Central memory CD4-positive, alpha-beta T cell (primary cell): ENCODE data around the gene SRRT.

Experiments used
- DNase-seq: peaks from one replicate; pipeline ENCODE4 v3.0.0; 2022

Gene SRRT

DNA sequence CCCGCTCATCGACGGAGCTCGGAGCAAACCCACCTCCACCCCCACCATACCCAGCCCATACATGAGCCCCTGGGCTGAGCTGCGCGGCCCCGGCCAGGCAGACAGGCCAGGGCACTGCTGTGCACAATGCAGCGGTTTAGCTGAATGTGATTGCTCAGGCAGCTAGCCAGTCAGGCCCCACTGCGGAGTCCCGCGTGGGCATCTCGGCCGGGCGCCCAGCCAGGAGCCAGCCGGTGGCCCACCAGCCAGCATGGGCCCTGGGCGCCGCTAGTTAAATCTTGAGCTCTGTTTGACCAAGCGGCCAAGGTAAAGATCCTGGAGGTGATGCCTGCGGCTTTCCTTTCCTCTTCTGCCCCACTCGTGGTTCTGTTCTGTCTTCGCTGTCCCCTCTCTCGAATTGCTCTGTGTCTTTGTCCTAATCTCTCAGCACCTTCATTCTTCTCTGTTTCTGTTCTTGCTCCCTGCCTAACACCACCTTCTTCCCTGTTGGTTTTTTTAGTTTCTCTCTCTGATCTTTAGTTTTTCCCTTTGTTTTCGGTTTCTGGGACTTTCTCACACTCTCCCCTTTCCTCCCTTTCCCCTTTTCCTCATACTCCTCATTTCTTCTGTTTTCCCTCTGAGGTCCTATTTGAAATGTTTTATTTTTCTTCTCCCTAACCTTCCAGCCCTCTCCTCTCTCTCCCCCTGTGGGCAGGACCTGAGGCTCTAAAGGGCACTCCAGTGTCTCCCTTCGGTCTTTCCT, 8.1 kb downstream of the SRRT start:
- no peak for DNase-seq

DNA sequence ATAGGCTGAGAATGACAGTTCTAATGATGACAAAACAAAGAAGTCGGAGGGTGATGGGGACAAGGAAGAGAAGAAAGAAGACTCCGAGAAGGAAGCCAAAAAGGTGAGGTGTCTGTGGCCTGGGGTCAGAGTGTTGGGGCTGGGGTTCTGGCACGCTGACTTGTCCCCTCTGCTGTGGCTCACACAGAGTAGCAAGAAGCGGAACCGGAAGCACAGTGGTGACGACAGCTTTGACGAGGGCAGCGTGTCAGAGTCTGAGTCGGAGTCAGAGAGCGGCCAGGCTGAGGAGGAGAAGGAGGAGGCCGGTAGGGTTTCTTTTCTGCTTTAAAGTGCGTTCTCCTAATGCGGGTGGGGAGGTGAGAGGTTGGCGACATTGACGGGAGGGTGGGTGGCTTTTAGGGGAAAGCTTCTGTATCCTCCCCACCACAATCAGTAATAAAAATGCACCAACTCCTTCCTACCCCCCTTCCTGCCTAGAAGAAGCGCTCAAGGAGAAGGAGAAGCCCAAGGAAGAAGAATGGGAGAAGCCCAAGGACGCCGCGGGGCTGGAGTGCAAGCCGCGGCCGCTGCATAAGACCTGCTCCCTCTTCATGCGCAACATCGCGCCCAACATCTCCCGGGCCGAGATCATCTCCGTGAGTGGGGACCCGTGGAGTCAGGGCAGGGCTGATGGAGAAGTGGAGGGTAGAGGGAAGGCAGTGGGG, 10.0 kb downstream of the SRRT start:
- DNase-seq = peak; percentile 63

DNA sequence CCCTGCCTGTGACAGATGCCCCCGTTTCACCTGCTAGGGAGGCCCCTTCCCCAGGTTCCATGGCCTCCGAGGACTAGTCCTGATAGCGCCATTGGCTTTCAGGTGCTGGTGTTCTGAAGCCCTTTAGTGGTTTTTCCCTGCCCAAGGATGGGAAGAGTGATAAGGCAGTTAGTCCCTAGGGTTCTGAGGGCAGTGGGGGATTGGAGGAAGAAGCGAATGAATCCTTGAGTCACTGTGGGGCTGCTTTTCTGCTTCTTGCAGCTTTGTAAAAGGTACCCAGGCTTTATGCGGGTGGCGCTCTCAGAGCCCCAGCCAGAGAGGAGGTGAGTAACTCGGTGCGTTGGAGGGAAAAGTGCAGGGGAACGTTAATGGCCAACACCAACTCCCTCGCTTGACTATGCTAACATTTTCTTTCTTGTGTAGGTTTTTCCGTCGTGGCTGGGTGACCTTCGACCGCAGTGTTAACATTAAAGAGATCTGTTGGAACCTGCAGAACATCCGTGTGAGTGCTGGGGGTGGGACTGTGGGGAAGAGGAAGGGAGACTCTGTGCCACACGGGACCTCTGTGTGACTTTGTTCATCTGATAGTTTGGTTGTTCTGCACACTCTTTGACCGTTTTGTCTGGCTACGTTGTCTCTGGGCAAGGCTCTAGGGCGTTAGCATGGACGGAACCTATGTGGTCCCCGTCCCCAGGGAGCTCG, 10.7 kb downstream of the SRRT start:
- no peak for DNase-seq

DNA sequence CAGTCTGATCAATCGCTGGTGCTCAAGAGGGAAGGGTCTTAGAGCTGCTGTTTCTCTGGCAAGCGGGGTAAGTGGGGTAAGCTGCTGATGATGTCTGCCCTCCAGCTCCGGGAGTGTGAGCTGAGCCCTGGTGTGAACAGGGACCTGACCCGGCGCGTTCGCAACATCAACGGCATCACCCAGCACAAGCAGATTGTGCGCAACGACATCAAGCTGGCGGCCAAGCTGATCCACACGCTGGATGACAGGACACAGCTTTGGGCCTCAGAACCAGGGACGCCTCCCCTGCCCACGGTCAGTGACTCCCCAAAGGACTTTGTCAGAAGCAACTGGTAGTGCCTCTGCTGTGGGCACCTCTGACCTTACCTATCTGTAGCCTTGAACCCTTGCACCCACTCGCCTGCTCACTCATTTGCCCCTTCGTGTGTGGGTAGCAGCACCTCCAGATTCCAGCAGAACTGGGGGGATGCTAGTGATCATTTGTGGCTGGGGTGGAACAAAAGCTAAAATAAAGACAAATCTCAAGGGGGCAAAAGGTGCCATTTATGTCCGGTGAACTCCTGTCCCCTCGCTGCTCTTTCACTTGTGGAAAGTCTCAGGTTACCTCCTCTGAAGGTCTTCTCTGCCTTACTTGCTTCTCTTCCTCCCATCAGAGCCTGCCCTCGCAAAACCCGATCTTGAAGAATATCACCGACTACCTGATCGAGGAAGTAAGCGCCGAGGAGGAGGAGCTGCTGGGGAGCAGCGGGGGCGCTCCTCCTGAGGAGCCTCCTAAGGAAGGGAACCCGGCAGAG, 11.4 kb downstream of the SRRT start:
- DNase-seq = no peak

DNA sequence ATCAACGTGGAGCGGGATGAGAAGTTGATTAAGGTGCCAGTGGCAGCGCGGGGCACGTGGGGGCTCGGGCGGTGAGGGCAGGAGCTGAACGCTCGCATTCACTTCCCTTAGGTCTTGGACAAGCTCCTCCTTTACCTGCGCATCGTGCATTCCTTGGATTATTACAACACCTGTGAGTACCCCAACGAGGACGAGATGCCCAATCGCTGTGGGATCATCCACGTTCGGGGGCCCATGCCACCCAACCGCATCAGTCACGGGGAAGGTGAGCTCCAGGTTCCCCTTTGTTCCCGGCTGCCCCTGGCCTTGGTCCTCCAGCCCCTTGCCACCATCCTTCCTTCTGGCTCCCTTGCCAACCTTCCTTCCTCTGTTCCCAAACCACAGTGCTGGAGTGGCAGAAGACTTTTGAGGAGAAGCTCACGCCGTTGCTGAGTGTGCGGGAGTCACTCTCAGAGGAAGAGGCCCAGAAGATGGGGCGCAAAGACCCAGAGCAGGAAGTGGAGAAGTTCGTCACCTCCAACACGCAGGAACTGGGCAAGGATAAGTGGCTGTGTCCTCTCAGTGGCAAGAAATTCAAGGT, 12.1 kb downstream of the SRRT start:
- DNase-seq = peak; percentile 33

DNA sequence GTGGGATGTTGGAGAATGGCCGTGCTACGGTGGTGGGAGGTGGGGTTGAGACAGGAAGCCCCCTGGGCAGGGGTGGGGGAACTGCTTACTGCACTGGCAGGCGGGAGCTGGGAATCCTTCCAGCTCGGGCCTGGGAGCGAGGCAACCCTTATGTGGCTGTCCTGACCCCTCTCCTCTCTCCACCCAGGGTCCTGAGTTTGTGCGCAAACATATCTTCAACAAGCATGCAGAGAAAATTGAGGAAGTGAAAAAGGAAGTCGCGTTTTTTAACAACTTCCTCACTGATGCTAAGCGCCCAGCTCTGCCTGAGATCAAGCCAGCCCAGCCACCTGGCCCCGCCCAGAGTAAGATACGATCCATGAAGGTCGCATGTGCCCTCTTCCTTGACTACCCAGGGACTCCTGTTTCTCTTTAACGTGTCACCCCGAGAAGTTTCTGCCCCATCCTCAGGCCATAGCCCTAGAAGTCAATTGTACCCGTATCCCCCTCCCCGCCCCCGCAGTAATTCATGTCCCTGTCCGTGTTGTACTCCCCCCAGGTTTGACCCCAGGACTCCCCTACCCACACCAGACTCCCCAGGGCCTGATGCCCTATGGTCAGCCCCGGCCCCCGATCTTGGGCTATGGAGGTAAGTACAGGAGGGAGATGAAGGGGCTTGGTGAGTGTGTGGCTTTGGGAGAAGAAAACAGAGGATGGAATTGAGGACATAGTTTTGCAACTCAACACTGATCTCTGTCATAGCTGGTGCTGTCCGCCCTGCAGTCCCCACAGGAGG, 12.8 kb downstream of the SRRT start:
- DNase-seq = peak; percentile 69

DNA sequence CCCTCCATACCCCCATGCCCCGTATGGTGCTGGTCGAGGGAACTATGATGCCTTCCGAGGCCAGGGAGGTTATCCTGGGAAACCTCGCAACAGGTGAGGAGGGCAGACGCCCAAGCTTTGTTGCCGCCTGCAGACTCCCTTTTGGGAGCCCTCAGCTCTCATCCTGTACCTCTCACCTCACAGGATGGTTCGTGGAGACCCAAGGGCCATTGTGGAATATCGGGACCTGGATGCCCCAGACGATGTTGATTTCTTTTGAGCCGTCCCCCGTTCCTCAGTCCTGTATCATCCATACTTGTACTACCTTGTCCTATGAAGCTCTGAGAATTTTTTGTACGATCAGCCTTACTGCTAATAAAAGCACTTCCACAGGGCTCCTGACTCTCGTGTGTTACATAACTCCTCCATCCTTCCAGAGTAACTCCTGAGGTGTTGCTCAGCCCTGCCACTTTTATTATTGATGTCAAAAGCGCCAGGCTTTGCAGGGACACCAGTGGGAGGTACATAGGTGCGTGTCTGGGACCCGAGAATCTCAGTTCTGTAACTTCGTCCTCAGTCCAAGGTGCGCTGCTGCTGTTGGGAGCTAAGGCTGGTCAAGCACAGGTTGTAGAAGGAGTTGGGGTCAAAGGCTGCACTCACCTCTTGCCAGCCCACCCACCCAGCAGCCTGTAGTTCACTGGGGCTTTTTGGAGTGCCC, 13.5 kb downstream of the SRRT start:
- no peak for DNase-seq

DNA sequence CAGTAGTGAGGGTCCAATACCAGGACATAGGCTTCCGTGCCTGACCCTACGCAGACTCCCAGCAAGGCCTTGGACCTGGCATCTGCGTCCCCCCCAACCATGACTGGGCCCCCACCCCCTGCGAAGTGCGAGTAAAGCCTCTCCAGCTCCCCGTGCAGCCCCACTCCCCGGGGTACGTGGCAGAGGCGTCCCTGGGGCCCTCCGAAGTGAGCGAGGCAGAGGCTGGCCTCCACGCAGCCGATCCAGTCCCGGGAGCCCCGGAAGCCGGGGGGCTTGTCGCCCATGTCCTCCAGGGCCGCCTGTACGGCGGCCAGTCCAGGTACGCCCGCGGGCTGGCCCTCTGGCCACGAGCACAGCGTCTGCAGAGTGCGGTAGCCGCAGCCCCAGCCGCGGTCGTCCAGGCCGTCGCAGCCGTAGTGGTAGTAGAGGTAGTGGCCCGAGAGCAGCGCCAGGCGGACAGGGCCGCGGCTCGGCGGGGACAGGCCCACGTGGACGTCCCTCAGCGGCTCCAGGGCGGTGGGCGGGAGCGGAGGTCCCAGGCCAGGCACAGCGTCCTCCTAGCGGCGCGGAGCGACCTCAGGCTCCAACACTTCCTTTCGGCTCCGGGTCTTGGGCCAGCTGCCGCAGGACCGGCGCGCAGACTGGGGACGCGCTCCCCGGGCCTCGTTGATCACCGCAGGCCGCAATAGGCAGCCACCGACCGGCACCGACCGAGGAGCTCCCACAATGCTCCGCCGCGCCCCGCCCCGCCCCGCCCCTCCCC, 14.3 kb downstream of the SRRT start, which contains the start of gene UFSP1:
UFSP1 (minus strand) TSS at position 728 of the 763 bp plus-strand sequence; CDS start at position 284, 444 bp downstream.
- DNase-seq = no peak

DNA sequence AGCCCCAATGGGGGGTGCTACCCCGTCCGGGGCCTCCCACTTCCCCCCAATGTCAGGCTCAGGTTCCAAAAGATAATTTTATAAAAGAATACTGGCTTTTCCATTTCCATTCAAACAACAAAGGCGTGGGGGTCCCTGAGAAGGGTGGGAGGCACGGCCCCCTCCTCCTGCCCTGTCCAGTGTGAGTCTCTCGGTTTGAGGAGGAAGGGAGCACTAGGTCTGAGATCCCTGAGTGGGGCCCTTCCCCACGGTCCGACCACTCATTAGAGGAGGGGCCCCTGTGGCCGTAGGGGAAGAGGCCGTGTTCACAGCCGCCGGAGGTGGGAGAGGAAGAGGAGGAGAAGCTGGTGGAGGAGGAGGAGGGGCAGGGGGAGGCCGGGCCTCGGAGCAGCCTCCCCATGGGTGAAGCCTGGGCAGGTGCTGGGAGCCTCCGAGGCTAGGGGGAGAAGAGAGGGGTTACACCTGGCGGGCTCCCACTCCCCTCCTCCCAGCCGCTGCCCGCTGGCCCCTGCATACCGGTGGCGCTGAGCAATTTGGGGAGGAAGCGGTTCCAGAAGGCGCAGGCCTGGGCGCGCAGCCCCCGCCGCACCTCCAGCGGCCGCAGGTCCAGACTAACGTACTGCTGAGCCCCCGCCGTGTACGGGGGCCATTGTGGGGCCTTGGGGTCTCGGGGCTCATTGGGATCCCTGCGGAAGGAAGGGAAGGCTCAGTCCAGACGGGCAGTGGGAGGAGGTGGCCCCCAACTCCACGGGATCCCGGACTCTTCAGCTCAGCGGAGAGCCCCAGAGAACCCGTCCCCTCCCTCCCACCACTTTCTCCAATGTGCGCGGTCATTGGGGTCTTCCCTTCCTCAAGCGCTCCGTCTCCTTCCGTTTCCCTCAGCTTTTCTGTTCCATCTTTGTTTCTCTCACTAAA, 16.0 kb downstream of the SRRT start:
- no peak for DNase-seq

DNA sequence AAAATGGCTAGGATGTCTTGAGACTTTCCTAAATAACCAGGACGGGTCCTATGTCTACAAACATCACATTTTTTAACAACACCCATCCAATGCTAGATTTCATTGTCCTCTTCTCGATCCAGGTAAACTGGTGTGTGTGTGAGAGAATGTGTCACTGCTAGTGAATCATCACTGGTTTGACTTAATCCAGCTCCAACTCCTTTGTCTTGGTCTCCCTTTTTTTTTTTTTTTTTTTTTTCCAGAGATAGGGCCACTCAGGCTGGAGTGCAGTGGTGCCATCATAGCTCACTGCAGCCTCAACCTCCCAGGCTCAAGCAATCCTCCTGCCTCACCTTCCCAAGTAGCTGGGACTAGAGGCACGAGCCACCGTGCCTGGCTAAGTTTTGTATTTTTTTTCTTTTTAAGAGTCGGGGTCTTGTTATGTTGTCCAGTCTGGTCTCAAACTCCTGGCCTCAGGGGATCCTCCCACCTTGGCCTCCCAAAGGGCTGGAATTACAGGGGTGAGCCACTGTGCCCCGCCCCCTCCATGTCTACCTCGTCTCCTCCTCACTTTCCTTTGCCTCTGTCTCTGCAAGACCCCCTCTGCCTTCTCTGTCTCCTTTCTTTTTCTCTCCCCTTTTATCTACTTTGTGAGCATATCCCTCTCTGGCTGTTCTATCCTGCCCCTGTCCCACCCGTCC, 16.8 kb downstream of the SRRT start:
- DNase-seq = no peak

DNA sequence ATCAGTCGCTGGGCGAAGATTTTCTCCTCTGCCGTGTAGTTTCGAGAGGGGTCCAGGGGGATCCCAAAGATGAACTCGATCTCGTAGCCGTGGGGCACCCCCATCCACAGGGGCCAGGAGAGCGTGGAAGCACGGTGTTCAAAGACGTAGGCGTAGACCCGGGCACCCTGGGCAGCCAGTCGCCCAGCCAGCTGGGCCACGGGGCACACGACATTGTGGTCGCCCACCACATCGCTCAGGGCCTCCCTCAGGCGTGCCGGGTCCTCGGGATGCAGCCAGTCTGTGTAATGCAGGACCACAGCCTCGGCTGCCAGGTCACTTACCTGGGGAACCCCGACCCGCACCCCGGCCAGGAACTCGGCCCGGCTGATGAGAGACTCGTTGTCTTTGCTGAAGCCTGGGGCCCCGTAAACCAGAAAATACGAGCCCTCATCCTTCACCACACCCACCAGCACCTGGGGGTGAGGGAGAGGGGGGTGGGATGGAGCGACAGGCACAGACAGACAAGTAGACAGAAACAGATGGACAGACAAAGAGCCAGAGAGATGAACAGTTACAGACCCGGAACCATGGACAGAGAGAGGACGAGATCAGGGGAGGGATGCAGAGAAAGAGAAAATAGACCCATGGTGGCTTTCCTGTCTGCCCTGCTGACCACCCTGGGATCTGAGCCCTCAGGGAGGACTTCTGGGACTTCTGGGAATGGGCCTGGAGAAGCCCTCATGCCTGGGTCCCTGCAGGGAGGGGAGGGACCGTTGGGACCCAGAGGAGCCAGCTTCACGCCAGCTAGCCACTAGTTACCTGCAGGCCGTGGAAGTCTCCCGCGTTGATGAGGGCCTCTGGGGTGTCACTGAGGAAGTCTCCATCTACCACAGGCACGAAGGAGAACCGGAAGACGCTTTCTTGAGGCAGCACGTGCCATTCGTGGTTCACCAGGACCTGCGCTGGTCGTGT, 17.7 kb downstream of the SRRT start:
- DNase-seq = no peak

DNA sequence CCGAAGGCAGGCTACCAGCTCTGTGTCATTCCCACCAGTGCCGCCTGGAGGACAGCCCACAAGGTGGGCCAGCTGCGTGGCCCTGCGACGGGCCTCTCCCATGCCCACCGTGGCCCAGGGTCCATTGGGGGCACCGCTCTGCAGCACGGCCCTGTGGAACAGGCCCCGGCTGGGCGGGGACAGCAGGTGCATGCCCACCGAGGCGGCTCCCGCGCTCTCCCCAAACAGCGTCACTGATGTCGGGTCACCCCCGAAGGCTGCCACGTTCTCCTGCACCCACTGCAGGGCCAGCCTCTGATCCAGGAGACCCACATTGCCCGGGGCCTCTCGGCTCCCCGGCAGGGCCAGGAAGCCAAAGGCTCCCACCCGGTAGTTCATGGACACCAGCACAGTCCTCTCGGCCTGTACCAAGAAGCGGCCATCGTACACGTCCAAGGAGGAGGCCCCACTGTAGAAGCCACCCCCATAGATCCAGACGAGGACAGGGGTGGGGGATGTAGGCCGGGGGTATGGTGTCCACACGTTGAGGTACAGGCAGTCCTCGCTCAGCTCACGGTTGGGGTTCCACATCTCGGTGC, 18.5 kb downstream of the SRRT start:
- DNase-seq = no peak

DNA sequence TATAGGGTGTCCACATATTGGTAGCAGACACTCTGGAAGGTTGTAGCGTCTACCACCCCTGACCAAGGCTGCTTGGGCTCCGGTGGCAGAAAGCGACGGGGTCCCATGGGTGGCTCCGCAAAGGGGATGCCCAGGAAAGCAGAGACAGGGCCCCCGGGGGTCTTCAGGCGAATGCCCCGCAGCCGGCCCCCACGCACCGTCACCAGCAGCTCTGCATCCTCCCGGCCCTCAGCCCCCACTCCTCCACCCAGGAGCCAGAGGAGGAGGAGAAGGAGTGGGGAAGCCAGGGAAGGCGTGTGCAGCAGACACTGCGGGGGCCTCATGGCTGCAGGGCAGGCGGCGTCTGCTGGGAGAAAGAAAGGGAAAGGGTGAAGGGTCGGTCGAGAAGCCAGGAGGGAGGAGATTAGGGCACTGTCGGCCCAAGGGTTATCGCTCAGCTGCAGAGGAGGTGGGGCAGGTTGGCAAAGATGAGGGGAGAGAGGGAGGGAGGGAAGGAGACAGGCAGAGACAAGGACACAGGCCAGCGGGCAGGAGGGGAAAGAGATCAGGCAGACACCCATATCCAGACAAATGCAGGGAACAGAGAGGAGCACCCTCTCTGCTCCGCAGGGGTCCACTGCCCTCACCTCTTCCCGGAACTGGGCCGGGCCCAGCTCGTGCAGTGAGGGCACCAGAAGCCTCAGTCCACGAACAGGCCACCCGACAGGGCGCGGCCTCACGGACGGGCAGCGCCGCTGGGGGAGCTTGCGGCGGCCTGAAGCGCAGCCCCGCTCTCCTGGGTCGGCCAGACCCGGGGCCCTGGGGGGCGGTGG, 19.2 kb downstream of the SRRT start:
- no peak for DNase-seq

DNA sequence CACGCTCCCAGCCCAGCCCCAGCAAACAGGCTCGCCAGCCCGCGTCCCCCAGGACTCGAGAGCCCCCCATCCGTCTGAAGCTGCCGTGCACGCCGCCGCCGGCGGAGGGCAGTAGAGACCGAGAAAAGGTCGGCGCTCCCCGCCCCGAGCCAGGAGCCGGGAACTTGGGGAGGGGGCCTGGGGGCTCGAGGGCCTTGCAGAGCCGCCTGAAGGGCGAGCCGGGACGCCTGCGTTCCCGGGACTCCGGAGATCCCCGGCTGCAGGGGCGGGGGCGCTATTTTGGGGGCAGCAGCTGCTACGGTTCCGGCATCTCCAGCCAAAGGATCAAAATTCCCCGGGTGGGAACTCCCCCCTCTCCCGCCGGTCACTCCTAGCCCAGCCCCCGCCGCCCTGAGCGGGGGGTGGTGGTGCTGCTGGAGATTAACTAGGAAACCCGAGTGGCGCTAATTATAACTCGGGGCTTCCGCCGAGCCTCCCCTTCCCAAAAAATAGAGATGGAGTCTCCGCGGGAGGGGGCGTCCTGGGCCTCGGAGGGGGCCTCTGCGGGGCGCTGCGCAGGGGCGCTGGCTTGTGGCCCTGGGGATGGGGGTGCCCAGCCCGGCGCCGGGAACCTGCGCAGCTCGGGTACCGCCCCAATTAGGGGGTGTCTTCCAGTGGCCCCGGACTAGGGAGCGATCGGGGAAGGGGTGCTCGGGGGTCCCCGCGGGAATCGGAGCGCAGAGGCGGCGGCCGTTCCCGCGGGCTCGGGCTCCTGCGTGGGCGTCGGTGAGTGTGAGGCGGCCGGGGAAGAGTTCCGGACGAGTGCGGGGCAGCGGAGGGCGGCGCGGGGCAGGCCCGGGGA, 20.2 kb downstream of the SRRT start:
- no peak for DNase-seq

DNA sequence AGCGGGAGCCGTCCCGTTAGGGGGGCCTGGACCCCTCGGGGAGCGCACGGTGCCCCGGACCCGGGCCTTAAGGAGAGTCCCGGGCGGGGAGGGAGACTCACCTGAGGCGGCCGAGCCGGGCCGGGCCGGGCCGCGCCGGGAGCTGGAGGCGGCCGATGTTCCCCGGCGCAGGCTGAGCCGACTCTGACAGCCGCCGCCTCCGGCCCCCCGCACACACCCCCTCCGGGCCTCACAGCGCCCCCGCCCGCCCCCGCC, 20.7 kb downstream of the SRRT start, which contains the start of gene ACHE:
ACHE (minus strand) TSS at position 188 of the 255 bp plus-strand sequence. CDS start 1,656 bp downstream, outside the sequence.
- no peak for DNase-seq
